HG02852 (cell line): ENCODE data around the gene TFF2.

Experiments
- ATAC-seq: cut with Tn5 transposase; IDR thresholded peaks from one replicate; pipeline ENCODE4 v1.9.1; 2021; ENCODE audit warnings: mild to moderate bottlenecking, moderate library complexity; ENCODE audit not compliant: unreplicated experiment

Gene TFF2, protein sequence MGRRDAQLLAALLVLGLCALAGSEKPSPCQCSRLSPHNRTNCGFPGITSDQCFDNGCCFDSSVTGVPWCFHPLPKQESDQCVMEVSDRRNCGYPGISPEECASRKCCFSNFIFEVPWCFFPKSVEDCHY

DNA sequence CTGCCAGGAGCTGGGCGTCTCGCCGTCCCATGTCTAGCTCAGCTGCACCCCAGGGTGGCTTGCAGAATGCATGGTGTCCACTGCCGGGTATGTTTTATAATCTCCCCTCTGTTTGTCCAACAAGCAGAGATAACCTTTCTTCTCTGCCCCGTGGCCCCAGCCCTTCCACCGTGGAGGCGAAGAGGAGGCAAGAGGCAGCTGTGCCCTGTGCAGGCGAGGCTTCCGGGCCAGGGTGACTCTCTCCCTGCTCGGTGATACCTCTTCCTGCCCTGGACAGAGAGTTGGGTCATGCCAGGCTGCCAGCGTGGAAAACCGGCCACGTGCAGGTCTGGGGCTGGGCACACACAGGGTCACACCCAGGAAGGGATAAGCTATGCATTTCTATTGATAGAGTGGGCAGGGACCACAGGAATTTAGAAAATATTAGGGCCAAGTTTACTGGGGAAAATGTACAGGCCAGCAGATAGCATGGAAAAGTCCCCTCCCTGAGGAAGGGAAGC lies at the start of gene TFF2:
TFF2 (minus strand) TSS at position 68 of the 500 bp plus-strand sequence; CDS start at position 31, 37 bp downstream.
- no peak for ATAC-seq

DNA sequence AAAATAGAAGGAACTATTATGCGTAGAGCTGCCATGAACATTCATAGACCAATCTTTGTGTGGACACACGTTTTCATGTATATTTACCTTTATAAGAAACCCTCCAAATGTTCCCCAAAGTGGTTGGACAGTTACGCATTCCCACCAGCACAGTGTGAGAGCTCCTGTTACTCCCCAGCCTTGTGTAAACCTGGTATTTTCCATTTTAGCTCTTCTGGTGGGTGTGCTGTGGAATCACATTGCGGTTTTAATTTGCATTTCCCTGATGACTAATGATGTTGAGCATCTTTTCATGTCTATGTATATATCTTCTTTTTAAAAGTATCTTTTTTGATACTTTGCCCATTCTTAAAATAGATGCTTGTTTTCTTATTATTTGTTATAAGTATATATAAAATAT lies 49.7 kb upstream of the TFF2 start:
- no peak for ATAC-seq

DNA sequence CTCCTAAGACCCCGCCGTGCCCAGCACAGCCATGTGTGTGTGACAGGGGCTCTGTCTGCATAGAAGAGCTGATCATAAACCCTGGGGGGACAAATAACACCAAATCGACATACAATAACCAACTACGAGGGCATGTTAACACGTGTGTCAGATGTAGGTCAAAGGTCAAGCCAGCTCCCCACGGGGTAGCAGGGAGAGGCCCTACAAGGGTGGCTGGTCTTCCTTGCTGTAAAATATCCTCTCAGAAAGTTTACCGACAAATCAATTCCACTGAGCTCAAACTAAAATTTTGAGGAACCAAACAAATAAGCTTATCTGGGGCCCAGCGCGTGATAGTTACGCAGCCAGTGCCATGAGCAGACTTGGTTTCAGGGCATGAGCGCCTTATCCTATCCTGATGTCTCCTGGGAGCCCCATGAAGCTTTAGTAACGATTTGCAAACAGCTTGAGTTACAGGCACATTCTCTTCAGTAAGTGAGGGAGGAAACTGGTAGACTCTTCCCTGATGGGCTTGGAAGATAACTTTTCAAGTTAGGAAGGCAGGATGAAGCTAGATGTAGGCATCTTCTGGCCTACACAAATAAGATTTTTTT lies 47.7 kb upstream of the TFF2 start:
- no peak for ATAC-seq

DNA sequence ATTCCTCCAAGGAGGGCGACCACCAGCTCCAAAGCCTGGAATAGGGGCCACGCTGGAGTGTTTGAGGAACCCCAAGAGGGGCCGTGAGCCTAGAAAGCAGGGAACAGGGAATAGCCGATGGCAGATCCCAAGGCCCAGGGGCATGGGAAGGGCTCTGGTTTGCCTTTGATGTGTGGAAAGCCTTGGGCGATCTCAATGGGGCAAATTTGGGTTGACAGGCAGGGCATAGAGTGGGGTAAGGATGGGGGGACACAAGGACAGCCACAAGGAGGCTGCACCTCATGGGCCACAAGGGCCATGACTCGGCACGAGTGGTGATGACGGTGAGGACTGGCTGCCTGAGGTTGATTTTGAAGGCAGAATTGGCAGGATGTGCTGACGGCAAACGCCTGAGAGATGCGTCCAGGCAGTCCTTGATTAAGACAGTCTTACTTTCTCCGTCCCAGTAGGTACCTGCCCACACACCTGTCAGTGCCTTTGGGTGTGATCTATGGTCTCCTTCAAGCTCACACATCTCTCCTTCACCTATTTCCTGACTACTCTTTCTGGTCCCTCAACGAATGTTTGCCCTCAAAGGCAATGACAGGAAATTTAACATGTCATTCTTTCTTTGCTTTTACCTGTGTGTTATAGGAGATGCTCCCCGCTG lies 47.1 kb upstream of the TFF2 start:
- no peak for ATAC-seq

DNA sequence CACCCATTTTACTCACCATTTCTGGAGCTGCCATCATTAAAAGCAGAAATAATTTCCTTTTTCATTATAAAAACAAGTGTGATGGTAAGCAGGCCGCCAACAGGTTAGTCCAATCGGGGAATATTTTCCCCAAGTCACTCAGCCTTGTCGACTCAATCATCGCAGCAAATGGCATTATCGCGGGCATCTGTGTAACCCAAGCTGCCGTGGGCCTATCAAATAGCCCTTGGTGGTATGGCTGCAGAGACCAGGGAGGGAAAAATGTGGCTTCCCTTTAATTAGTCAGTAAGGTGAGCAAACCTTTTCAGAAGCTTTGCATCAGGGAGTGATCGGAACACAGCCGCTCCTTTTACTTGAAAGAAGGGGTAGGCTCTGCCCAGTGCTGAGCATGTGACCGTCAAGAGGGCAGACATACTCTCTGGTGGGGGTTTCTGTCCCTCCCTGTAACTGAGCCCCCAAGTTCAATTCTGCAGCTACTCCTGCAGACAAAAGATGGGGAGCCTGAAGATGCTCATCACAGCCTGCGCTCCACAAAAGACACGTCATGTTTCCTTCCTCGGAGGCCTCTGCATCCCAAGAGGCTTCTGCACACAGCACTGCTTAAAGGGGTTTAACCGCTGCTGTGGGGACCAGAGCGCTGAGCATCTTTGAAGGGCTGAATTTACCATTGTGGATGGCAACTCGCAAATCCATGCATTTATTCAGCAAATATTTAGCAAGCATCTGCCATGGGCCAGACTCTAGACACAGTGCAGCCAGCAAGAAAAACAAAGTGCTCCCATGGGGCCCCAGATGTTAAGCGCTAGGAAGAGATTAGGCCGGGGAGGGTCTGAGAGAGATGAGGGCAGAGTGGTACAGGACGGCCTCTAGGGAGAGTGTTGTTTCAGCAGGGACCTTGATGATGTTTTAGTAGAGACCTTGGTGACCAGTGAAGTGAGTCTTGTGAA lies 46.3 kb upstream of the TFF2 start:
- ATAC-seq: no peak

DNA sequence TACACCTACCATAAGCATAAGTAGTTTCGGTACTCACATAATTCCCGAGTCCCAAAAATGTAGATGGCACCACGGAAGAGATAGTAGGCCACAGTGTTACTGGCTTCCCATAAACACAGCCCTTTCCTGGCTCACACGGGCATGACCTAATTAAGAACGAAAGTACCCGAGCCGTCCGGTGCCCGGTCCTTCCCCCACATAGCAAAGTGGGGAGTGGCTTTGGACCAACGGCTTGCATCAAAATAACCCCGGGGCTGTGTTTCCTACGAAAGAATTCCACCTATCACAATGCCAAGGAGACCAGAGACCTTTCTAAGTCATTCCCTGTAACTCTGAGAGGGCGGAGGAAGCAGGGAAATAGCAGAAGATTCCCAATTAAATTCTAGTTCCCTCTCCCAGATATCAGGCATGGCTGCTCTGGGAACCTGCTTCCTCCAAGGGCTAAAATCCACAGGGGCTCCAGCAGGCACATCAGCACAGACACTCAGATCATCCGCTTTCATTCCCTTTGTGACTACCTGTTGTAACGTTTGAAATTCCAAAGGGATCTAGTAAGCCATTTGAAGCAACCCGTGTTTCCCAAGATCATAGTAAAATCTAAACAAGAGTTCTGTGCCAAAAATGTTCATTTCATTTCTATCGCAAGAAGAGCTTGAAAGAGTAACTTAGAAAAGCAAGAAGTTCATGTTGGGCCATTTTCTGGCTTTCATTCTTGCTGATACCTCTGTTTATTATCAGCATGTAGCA lies 45.3 kb upstream of the TFF2 start, which contains the start of gene TMPRSS3:
TMPRSS3 (minus strand) TSS at position 148 of the 747 bp plus-strand sequence. CDS start 635 bp downstream, outside the sequence.
- ATAC-seq: no peak

DNA sequence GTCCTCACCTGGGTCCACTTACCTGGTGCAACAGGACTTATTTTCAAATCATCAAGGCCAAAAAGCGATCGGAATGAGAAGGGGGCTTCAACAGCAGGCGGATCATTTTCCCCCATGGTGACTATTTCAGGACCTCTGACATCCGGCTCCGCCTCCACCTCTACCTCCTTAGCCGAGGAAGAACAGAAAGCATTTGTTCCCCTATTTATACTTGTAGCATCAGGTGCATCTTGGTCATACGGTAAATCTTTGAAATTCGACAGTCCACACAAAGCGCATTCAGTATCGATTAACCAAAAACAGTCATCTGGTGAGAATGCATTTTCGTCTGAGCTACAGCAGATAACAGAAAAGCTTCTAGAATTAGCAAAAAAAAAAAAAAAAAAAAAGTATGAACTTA lies 44.5 kb upstream of the TFF2 start:
- ATAC-seq: no peak

DNA sequence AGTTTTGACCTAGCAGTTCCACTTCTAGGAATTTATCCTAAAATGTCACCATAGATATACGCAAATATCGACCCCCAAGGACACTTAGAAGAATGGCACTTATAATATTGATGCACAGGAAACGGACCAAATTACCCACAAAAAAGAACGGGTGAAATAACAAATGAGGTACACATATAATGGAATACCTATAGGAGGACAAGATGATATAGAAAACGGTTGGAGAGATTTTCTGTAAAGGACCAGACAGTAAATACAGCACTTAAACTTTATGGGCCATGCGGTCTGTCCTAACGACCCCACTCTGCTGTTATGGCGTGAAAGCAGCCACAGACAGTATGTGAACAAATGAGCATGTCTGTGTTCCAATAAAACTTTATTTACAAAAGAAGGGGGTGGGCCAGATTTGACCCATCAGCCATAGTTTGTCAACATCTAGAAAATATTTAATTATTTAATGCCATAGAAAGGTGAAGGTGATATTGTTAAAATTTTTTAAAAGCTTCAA lies 42.7 kb upstream of the TFF2 start:
- ATAC-seq: no peak

DNA sequence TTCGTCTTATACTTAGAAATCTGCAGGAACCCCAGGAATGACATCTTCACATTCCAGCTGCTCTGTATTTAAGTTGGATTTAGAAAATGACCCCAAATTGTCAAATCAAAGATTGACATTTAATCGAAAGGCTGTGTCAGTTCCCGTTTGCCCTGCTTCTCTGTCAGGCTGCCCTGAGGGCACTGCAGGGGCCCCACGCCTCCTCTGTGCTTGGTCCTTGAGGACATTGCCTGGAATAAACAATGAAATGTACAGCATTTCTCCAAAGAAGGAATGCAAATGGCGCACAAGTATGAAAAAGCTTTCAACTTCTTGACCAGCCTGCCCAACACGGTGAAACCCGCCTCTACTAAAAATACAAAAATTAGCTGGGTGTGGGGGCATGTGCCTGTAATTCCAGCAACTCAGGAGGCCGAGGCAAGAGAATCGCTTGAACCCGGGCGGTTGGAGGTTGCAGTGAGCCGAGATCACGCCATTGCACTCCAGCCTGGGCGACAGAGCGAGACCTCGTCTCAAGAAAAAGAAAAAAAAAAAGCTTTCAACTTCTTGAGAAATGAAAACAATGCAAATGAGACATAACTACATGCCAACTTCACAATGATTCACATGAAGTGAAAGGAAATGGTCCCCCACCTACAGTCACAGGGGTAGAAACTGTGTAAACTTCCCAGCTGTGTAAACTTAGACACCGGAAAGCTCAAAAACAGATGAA lies 42.1 kb upstream of the TFF2 start:
- ATAC-seq: peak; percentile 75

DNA sequence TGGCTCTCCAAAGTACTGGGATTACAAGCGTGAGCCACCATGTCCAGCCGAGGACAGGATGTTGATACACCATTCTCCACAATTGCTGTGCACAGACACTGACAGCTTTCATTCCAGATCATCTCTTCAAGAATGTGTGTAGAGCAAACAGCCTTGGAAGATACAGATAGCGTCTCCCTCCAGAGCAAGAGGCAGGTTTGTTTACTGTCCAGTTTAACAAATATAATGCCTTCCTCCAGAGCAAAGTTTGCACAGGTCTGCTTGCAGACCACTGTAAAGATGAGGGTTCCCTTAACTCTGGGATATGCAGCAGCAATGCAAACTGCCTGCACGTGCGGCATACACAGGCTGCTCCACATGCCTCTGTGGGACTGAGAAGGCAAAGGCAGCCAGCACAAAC lies 40.5 kb upstream of the TFF2 start:
- ATAC-seq: no peak

DNA sequence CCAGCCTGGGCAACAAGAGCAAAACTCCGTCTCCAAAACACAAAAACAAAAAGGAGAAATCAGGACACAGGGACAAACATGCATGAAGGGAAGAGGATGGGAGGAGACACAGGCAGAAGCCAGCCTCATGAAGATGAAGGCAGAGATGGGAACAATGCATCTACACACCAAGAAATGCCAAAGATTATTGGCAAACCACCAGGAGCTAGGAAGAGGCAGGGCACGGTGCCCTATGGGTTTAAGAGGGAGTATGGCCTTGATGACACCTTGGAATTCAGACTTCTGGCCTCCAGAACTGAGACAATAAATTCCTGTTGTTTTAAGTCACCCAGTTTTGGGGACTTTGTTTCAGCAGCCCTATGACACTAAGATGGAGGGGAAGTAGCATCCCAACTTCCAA lies 39.9 kb upstream of the TFF2 start:
- no peak for ATAC-seq

DNA sequence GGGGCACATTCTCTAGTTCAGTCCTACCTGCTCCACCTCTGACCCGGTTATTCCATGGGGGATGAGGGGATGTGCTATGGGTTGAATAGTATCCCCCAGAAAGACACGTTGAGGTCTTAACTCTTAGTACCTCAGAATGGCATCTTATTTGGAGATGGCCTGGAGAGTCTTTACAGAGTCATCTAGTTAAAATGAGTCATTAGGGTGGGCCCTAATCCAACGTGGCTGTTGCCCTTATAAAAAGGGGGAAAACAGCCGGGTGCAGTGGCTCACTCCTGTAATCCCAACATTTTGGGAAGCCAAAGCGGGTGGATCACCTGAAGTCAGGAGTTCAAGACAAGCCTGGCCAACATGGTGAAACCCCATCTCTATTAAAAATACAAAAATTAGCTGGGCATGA lies 39.4 kb upstream of the TFF2 start:
- ATAC-seq: no peak

DNA sequence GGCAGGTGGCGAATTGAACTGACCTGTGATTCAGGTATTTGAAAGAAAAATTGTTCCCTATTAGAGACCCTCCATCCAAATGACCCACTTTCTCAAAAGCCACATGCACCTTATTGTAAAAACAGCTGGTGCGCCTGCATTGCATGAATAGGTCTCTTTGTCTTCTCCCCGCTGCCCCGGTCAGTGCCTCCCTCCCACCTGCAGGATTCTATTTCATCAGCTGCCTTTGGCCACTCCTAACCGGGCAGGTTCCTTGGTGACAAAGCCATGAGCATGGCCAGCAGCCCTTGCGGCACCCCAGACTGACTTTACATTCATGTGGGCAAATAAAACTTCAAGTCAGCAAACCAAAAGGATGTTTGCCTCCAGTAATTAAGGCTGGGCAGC lies 38.6 kb upstream of the TFF2 start:
- no peak for ATAC-seq

DNA sequence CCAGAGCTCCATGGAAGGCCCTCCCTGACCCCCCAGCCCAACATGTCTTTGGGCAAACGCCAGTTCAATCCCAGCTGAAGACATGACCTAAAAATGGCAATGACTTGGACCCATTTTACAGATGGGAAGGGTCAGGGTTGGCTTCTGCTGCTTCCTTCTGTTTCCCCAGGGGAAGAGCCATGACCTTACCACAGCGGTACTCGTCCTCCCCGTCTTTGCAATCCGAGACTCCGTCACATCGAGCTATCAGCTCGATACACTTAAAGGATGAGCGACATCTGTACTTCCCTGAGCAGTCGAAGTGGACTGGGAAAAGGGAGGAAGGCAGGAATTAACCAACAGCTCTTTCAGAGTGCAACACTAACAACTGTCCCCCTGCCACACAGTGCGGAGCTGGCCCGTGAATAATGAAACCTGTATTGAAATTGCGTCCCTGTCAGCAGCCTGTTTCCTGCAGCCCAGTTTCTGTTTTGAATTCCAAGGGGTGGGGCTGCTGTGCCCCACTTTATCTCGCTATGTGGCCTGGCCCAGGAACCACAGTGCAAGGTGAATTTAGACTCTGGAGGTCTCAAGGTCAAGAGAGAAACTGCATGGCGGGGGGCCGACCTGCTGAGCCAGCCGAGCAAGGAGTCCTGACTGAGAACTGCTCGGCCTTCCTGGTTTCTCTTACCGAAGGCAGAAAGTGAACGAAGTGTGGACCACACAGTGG lies 38.1 kb upstream of the TFF2 start:
- no peak for ATAC-seq

DNA sequence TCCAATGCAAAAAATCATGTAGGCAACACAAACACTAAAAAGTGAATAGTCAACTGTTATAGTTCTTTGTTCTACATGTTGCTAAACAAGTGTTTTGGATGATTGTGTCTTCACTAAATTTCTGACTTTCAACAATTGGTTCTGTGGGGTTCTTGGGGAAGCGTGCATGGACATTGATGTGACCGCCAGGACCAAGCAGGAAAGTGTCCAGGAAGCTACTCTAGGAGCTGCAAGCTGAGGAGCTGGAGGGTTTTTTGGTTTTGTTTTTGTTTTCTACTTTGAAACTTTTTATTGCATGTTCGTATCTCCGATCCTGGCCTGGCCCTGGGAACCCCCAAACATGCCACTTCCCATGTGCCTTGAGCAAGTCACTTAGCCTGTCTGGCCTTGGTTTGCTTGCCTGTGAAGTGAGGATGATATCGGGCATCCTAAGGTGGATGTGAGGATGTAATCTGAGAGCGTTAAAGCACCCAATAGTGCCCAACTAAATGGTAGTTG lies 37.1 kb upstream of the TFF2 start:
- ATAC-seq: no peak

DNA sequence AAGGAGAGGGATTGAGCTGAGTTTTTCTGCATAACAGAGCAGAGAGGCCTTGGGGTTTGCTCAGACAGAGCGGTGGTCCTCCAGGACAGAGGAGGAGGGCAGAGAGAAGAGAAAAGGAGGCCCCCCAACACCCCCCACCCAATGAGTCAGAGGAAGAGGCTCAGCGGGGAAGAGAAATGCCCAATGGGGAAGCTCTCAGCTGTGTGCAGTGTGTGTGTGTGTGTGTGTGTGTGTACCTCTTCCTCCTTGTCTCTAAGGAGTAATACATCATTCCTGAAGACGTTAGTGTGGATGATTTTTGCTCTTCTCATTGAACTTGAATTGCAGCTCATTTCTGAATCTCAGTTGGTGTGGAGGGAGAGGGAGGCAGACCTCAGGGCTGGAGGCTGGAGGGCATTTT lies 36.4 kb upstream of the TFF2 start:
- no peak for ATAC-seq

DNA sequence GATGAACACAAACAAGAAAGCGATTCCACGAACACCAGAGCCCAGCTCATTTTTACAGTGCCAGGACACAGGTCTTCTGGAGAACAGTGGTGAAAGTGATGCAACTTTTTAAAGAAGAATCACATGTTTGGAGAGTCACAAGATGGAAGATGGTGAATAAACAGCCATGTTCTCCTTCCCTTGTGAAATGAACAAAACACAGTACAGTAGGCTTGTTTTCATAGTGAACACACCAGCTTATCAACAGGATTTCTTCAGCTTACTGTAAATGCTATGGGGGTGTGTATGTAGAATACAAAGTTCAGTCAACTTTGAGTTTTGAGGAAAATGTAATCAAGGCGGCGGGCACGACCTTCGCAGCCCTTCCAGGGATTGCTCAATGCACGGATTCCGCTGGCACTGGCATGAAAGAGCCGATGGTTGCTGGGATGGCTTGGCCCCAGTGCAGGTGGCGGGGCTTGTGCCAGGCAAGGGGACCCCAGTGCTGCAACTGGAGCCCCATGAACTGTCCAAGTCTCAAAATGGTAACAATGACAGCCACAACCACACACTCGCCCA lies 35.3 kb upstream of the TFF2 start:
- ATAC-seq: no peak

DNA sequence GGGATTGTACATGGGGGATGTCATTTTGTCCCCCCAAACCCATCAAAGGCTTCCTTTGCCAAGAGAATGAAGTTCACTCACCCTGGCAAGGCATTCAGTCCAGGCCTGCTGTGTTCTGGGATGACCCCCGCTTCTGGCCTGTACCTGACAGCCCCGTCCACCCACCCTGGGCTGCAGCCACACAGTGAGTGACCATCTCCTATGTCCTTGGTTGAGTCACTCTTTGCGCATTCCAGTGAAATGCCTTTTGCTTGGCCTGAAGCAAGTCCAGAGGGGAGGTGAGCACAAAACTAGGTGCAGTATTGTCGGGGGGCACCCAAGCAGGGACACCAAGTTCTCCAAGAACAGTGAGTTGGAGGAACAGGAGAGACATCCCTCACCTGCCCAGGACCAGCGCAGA lies 34.8 kb upstream of the TFF2 start:
- ATAC-seq: no peak

DNA sequence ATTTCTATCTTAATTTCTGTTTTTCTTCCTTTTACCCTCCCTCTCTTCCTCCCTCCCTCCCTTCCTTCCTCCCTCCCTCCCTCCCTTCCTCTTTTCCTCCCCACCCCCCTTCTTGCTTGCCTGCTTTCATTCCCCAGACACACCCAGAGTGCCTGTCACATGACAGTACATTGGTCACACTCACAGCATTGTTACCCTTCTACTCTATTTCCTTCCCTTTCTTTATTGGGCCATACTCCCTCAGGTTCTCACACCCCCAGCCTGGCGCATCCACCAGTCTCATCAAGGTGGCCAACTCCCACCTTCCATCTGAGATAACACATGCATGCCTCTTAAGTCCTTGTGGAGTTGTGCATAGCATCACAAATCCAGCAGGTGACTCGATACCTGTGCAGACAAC lies 34.2 kb upstream of the TFF2 start:
- ATAC-seq: no peak
